Spleen (tissue), 11 donors: Measurements from ENCODE around the gene TPK1. TPM values are rescaled to one million over a fixed set of nuclear protein-coding genes. Genes with fewer than 3 reads are reported as not detected.

Experiments
- DNase-seq: peaks from one replicate; pipeline ENCODE4 v3.0.0-alpha.2; 2020
- H3K27ac ChIP-seq, 8 donors: fragments of 200-600 bp; sonication (generic) in 7 of 8; 1 replicate in 4 of 8; 2 replicates in 4 of 8; pipeline versions ENCODE4 v1.5.0 to v1.8.0; 2016 to 2021; ENCODE audit warnings: inconsistent platforms in 4 of 8, mild to moderate bottlenecking in 4 of 8, moderate library complexity in 1 of 8
- H3K27me3 ChIP-seq, 7 donors: fragments of 200-600 bp; sonication (generic) in 6 of 7; replicated peaks in 1 of 7; 1 replicate in 4 of 7; 2 replicates in 3 of 7; pipeline versions ENCODE4 v1.5.0 to v1.8.0; 2016 to 2021; ENCODE audit warnings: inconsistent platforms in 3 of 7, mild to moderate bottlenecking in 1 of 7
- H3K36me3 ChIP-seq, 6 donors: fragments of 200-600 bp; sonication (generic) in 5 of 6; 1 replicate in 4 of 6; 2 replicates in 2 of 6; pipeline versions ENCODE4 v1.5.0 to v1.8.0; 2016 to 2021; ENCODE audit warnings: inconsistent platforms in 2 of 6
- H3K4me1 ChIP-seq, 6 donors: fragments of 200-600 bp; sonication (generic) in 5 of 6; 1 replicate in 3 of 6; 2 replicates in 3 of 6; pipeline versions ENCODE4 v1.5.0 to v1.8.0; 2016 to 2021; ENCODE audit warnings: inconsistent platforms in 3 of 6
- H3K4me3 ChIP-seq, 8 donors: fragments of 200-600 bp; sonication (generic) in 7 of 8; 1 replicate in 4 of 8; 2 replicates in 4 of 8; pipeline versions ENCODE4 v1.5.0 to v1.8.0; 2016 to 2021; ENCODE audit warnings: inconsistent platforms in 4 of 8, mild to moderate bottlenecking in 4 of 8, moderate library complexity in 2 of 8
- H3K9me3 ChIP-seq, 8 donors: fragments of 200-600 bp; sonication (generic) in 7 of 8; 1 replicate in 4 of 8; 2 replicates in 4 of 8; pipeline versions ENCODE4 v1.5.0 to v1.8.0; 2016 to 2021; ENCODE audit warnings: inconsistent platforms in 4 of 8
- CTCF ChIP-seq, 11 experiments: fragments of 200-600 bp in 7 of 11; fragments of 450-650 bp in 4 of 11; sonication (generic) in 4 of 11; IDR thresholded peaks in 8 of 11; conservative IDR thresholded peaks in 3 of 11; 1 replicate in 7 of 11; 2 replicates in 4 of 11; pipeline versions ENCODE4 v1.4.0 to v1.8.0; 2016 to 2021; ENCODE audit warnings: antibody characterized with exemption in 11 of 11, inconsistent platforms in 4 of 11, mild to moderate bottlenecking in 1 of 11
- POLR2A ChIP-seq, 3 donors: fragments of 450-650 bp; IDR thresholded peaks; one replicate each; pipeline ENCODE4 v1.5.1; 2017; ENCODE audit warnings: antibody characterized with exemption in 3 of 3, mild to moderate bottlenecking in 1 of 3
- POLR2AphosphoS5 ChIP-seq, 3 donors: sonication (generic); formaldehyde crosslinking; IDR thresholded peaks; one replicate each; pipeline ENCODE4 v1.5.1; 2017; ENCODE audit warnings: antibody characterized with exemption in 3 of 3
- WGBS, 5 donors: extraction: QIAGEN DNeasy Blood & Tissue Kit in 3 of 5; methylation state at CpG; one replicate each; pipeline versions ENCODE4 v1.1.5 to v1.1.7; 2013 to 2018; 5-methylcytosine and 5-hydroxymethylcytosine counted together
- intact Hi-C: fragments of 100-400 bp; cut with DNase I; formaldehyde crosslinking; loops from one replicate; pipeline ENCODE4 v1.15.0; 2023; ENCODE audit warnings: low total_unique reads
- polyA plus RNA-seq, 3 donors: library from polyadenylated mRNA; stranded (reverse); fragments of 200-250 nt; gene quantifications; one replicate each; pipeline ENCODE4 v1.2.1, GENCODE V29; 2013
- total RNA-seq, 7 donors: library from RNA; depleted of rRNA in 3 of 7; stranded (reverse); fragments of >200 nt in 3 of 7; fragmentation: NEBNext Ultra II Directional in 4 of 7; extraction: Animal tissue kit (Norgen Biotek cat#: 25700) in 4 of 7; gene quantifications; one replicate each; pipeline versions ENCODE4 v1.1.0 to v1.2.1, GENCODE V29; 2016 to 2021
- donor health status: healthy with polysubstance abuse.
- donor health status: DM: no; HTN: no; CAD: no; lungs with moderate emphysema.
- donor health status: DM: no; HTN: no; CAD: no.
- donor health status: Bipolar disorder and iron deficiency.
- donor health status: healthy.
- donor health status: DM: no; HTN: no; CAD: no.
- donor health status: DM: yes; HTN: yes; CAD: no.

TPK1 gene
- total and polyA plus RNA-seq, 10 donors: 8.9 to 30.2 (median 17.8) TPM

- no peaks in the 10 kb centered on the region for H3K36me3 ChIP-seq
- H3K9me3 ChIP-seq: no peaks in the 10 kb centered on the region
- 80 to 88% (median 85%) methylated on average over 9 of the region's 9 CpGs for WGBS, 5 donors
- DNase-seq: no peak
- H3K27me3 ChIP-seq: no peaks in the 10 kb centered on the region
- intact Hi-C loops: no loop called here
- TF ChIP-seq POLR2A (IDR thresholded peaks at IDR 0.05) (no peak), POLR2AphosphoS5 (IDR thresholded peaks at IDR 0.05) (no peak), CTCF (IDR thresholded peaks at IDR 0.05 in 8 of 11, conservative IDR thresholded peaks at IDR 0.05 in 3 of 11) (no peak)
- no peaks in the 10 kb centered on the region for H3K4me1 ChIP-seq
- no peak overlapping the region for H3K27ac ChIP-seq
- H3K4me3 ChIP-seq: no peak overlapping the region
Observed at GRCh38 chr7:144659211-144659610, 176.6 kb downstream of the TPK1 start.

GRCh38 chr7:144656965-144657517 is 178.8 kb downstream of the TPK1 start:
- DNase-seq: no peak
- H3K4me1 ChIP-seq: no peaks in the 10 kb centered on the region
- 43 to 60% (median 49%) methylated on average over 6 of the region's 6 CpGs for WGBS, 5 donors

GRCh38 chr7:144653449-144653848 is 182.4 kb downstream of the TPK1 start:
- Histone ChIP-seq H3K4me3 (no peak overlapping the region), H3K27ac (no peak overlapping the region), H3K36me3 (no peaks in the 10 kb centered on the region), H3K27me3 (no peaks in the 10 kb centered on the region), H3K4me1 (no peaks in the 10 kb centered on the region), H3K9me3 (peaks cover 0 to 16% (median 6%) of the 10 kb centered on the region in 8 donors)
- 57 to 75% (median 69%) methylated on average over 5 of the region's 5 CpGs for WGBS, 5 donors
- TF ChIP-seq CTCF (IDR thresholded peaks at IDR 0.05 in 8 of 11, conservative IDR thresholded peaks at IDR 0.05 in 3 of 11) (no peak), POLR2AphosphoS5 (IDR thresholded peaks at IDR 0.05) (no peak), POLR2A (IDR thresholded peaks at IDR 0.05) (no peak)
- no peak for DNase-seq
- intact Hi-C loops: no loop called here

More at GRCh38 chr7:144656965-144657517, 178.8 kb downstream of the TPK1 start:
- intact Hi-C loops: no loop called here
- Histone ChIP-seq H3K9me3 (no peaks in the 10 kb centered on the region), H3K36me3 (no peaks in the 10 kb centered on the region), H3K27ac (no peak overlapping the region), H3K4me3 (no peak overlapping the region), H3K27me3 (no peaks in the 10 kb centered on the region)
- TF ChIP-seq POLR2AphosphoS5 (IDR thresholded peaks at IDR 0.05): no peak
- TF ChIP-seq POLR2A (IDR thresholded peaks at IDR 0.05): no peak
- TF ChIP-seq CTCF (IDR thresholded peaks at IDR 0.05 in 8 of 11, conservative IDR thresholded peaks at IDR 0.05 in 3 of 11): no peak

- no peaks in the 10 kb centered on the region for H3K27me3 ChIP-seq
- no peak overlapping the region for H3K4me3 ChIP-seq
- 95 to 99% (median 97%) methylated on average over 10 to 24 of the region's 24 CpGs for WGBS, 5 donors
Observed at GRCh38 chr7:144650439-144650838, 185.4 kb downstream of the TPK1 start.

More at GRCh38 chr7:144650439-144650838, 185.4 kb downstream of the TPK1 start:
- Histone ChIP-seq H3K36me3 (peaks cover 0 to 14% (median 7%) of the 10 kb centered on the region in 6 donors), H3K4me1 (no peaks in the 10 kb centered on the region), H3K9me3 (peaks cover 0 to 16% (median 6%) of the 10 kb centered on the region in 8 donors), H3K27ac (no peak overlapping the region)
- peak; percentile 70 for DNase-seq
- no peak for TF ChIP-seq POLR2AphosphoS5 (IDR thresholded peaks at IDR 0.05)
- TF ChIP-seq POLR2A (IDR thresholded peaks at IDR 0.05): no peak
- no peak for TF ChIP-seq CTCF (IDR thresholded peaks at IDR 0.05 in 8 of 11, conservative IDR thresholded peaks at IDR 0.05 in 3 of 11)
- intact Hi-C loops: no loop called here
